GM21515 (cell line): ENCODE data around the gene FUNDC1.

Experiments used
- ATAC-seq: cut with Tn5 transposase; IDR thresholded peaks from one replicate; pipeline ENCODE4 v1.9.1; 2021; ENCODE audit not compliant: unreplicated experiment

The FUNDC1 gene

DNA sequence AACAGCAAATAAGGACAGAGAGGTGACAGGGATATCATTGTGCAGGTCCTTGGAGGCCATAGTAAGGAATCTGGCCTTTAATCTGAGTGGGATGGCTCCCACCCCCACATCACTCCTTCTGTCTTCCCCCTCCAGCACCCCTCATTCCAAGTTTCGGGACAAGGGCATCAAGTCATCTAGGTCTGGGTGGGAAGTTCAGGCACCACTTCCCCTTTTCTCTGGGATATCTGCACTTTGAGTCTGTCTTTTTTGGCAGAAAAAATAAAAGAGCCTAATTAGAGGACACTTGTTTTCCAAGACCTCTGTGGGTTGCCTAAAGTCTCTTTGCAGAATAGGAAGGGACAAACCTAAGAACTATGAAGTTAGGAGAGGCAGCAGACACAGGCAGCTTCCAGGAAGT is 60.1 kb downstream of the FUNDC1 start:
- no peak for ATAC-seq

DNA sequence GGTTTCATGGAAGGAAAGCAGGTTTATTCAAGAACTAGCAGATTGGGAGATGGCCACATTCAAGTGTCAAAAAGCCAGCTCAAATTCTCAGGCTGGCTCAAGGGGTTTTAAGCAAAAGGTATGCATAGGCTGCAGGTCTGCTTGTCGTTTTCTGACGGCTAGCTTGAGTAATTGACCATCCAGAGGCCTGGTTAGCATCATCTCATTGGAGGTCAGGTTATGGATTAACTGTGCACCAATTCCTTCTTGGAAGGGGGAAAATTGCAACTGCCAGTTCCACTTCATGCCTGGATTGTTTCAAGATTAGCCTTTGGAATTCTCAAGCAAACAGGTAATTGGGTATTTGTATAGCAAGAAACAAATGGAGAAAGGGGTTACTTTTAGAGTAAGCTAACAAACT is 62.1 kb downstream of the FUNDC1 start:
- no peak for ATAC-seq

DNA sequence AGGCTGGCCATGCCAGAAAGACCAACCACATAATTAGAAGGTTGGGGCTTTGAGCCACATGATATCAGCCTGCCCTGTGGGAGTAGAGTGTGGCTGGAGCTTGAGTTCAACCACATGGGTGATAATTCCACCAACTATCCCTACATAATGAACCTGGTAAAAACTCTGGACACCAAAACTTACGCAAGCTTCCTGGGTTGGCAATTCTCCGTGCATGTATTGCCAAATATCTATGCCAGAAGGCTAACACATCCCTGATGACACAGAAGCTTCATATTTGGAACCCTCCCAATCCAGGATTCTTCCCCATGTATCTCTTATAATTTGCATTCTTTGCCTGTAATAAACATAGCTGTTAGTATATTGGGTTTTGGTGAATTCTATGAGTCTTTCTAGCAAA is 68.2 kb downstream of the FUNDC1 start:
- ATAC-seq, result no peak
